HepG2 (cell line): ENCODE measurements around the gene PEMT. TPM values are rescaled to one million over a fixed set of nuclear protein-coding genes. Genes with fewer than 3 reads are reported as not detected.

ENCODE experiments used
- DMAP1 ChIP-seq: IDR thresholded peaks from 2 replicates; pipeline ENCODE4 v1.6.1; 2016
- KLF9 ChIP-seq: IDR thresholded peaks from 2 replicates; pipeline ENCODE4 v1.6.1; 2016; ENCODE audit warnings: low read depth
- ZFAT ChIP-seq: sonication (generic); formaldehyde crosslinking; conservative IDR thresholded peaks from 2 replicates; pipeline ENCODE4 v1.8.1; 2023; ENCODE audit warnings: missing genetic modification reagents, inconsistent platforms
- ZFX ChIP-seq: sonication (generic); formaldehyde crosslinking; IDR thresholded peaks from 2 replicates; pipeline ENCODE4 v1.4.0; 2020; ENCODE audit warnings: mild to moderate bottlenecking, low read depth, missing genetic modification reagents, moderate library complexity
- ZNF10 ChIP-seq: sonication (generic); formaldehyde crosslinking; IDR thresholded peaks from 2 replicates; pipeline ENCODE4 v1.4.0; 2020; ENCODE audit warnings: mild to moderate bottlenecking, low read depth, missing genetic modification reagents, borderline replicate concordance
- ZNF225 ChIP-seq: sonication (generic); formaldehyde crosslinking; IDR thresholded peaks from 2 replicates; pipeline ENCODE4 v1.4.0; 2020; ENCODE audit warnings: mild to moderate bottlenecking, missing genetic modification reagents
- polyA plus RNA-seq, 8 experiments: library from polyadenylated mRNA; depleted of rRNA in 3 of 8; stranded (reverse) in 7 of 8; unstranded in 1 of 8; fragments of >200 nt; fragmentation: Illumina TruSeq in 4 of 8; extraction: Trizol in 4 of 8; gene quantifications; 2 replicates each; pipeline versions ENCODE4 v1.2.1 to v1.2.3, GENCODE V29; 2011 to 2016; ENCODE audit warnings: low read depth in 4 of 8, missing spikeins in 1 of 8, mixed read lengths in 1 of 8; ENCODE audit not compliant: insufficient read depth in 1 of 8
- total RNA-seq, 5 experiments: library from RNA; depleted of rRNA; stranded (reverse); fragments of >200 nt; fragmentation: Illumina TruSeq; extraction: Trizol; gene quantifications; 2 replicates each; pipeline ENCODE4 v1.2.3, GENCODE V29; 2016; ENCODE audit warnings: low read depth in 1 of 5
- TF ChIP-seq, protein P1 (sequence below): sonication (generic); formaldehyde crosslinking; IDR thresholded peaks from 2 replicates; pipeline ENCODE4 v1.4.0; 2020; ENCODE audit warnings: missing genetic modification reagents, borderline replicate concordance
- TF ChIP-seq, protein P2 (sequence below): sonication (generic); formaldehyde crosslinking; IDR thresholded peaks from 2 replicates; pipeline ENCODE4 v1.4.0; 2020; ENCODE audit warnings: missing genetic modification reagents
- TF ChIP-seq, protein P3 (sequence below): sonication (generic); formaldehyde crosslinking; IDR thresholded peaks from one replicate; pipeline ENCODE4 v1.5.1; 2020; ENCODE audit warnings: mild to moderate bottlenecking, missing genetic modification reagents; ENCODE audit errors: not compliant biosample characterization
- TF ChIP-seq, protein P4 (sequence below): sonication (generic); formaldehyde crosslinking; IDR thresholded peaks from 2 replicates; pipeline ENCODE4 v1.8.0; 2022; ENCODE audit warnings: mild to moderate bottlenecking, missing genetic modification reagents, moderate library complexity
- TF ChIP-seq, protein P5 (sequence below): sonication (generic); formaldehyde crosslinking; conservative IDR thresholded peaks from 2 replicates; pipeline ENCODE4 v1.4.0; 2020; ENCODE audit warnings: missing genetic modification reagents

The PEMT gene
- total and polyA plus RNA-seq, 2 of the 13 experiments (the other 11 are each of a cell fraction or from before 2014, with no cell fraction given) = 31.7 to 43.6 TPM

DNA sequence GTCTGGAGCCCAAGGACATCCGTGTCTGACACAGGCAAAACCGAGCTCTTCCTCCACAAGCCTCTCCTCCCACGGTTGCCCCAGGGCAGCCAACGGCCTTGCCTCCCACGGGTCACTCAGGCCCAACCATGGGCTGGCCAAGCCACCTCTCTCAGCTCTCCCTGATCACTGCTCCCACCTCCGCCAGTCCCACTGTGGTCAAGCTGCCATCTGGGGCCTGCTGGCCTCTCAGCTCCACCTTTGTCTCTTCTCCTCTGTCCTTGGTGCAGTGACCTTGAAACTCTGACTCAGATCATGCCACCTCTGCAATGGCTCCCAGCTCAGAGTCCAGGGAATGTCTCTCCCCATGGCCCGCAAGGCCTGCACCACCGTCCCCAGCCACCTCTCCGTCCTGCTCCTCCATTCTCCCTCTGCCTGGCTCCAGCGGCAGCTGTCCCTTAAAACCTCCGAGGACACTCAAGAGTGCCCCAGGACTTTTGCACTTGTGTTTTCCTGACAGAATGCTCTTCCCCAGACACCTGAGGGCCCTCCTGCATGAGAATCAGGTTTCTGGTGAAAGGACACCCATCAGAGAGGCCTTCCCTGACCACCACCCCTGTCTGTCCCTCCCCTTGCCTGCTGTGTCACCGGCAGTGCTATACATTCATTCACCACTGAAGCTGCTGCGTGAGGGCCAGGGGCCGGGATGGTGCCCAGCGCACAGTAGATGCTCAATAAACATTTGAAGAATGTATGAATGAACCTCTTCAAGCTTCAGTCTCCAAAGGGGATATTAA is 19.3 kb downstream of the PEMT start (continued):
- TF ChIP-seq, protein P1, sequence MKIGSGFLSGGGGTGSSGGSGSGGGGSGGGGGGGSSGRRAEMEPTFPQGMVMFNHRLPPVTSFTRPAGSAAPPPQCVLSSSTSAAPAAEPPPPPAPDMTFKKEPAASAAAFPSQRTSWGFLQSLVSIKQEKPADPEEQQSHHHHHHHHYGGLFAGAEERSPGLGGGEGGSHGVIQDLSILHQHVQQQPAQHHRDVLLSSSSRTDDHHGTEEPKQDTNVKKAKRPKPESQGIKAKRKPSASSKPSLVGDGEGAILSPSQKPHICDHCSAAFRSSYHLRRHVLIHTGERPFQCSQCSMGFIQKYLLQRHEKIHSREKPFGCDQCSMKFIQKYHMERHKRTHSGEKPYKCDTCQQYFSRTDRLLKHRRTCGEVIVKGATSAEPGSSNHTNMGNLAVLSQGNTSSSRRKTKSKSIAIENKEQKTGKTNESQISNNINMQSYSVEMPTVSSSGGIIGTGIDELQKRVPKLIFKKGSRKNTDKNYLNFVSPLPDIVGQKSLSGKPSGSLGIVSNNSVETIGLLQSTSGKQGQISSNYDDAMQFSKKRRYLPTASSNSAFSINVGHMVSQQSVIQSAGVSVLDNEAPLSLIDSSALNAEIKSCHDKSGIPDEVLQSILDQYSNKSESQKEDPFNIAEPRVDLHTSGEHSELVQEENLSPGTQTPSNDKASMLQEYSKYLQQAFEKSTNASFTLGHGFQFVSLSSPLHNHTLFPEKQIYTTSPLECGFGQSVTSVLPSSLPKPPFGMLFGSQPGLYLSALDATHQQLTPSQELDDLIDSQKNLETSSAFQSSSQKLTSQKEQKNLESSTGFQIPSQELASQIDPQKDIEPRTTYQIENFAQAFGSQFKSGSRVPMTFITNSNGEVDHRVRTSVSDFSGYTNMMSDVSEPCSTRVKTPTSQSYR (CRISPR knock-in tag) = no peak
- peak; percentile 65; the same call in 1 of the 2 replicates for TF ChIP-seq DMAP1 (CRISPR knock-in tag)
- TF ChIP-seq, protein P2, sequence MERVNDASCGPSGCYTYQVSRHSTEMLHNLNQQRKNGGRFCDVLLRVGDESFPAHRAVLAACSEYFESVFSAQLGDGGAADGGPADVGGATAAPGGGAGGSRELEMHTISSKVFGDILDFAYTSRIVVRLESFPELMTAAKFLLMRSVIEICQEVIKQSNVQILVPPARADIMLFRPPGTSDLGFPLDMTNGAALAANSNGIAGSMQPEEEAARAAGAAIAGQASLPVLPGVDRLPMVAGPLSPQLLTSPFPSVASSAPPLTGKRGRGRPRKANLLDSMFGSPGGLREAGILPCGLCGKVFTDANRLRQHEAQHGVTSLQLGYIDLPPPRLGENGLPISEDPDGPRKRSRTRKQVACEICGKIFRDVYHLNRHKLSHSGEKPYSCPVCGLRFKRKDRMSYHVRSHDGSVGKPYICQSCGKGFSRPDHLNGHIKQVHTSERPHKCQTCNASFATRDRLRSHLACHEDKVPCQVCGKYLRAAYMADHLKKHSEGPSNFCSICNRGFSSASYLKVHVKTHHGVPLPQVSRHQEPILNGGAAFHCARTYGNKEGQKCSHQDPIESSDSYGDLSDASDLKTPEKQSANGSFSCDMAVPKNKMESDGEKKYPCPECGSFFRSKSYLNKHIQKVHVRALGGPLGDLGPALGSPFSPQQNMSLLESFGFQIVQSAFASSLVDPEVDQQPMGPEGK (CRISPR knock-in tag) = no peak
- peak; percentile 88 for TF ChIP-seq ZFX (CRISPR knock-in tag)
- no peak for TF ChIP-seq ZFAT
- TF ChIP-seq, protein P3, sequence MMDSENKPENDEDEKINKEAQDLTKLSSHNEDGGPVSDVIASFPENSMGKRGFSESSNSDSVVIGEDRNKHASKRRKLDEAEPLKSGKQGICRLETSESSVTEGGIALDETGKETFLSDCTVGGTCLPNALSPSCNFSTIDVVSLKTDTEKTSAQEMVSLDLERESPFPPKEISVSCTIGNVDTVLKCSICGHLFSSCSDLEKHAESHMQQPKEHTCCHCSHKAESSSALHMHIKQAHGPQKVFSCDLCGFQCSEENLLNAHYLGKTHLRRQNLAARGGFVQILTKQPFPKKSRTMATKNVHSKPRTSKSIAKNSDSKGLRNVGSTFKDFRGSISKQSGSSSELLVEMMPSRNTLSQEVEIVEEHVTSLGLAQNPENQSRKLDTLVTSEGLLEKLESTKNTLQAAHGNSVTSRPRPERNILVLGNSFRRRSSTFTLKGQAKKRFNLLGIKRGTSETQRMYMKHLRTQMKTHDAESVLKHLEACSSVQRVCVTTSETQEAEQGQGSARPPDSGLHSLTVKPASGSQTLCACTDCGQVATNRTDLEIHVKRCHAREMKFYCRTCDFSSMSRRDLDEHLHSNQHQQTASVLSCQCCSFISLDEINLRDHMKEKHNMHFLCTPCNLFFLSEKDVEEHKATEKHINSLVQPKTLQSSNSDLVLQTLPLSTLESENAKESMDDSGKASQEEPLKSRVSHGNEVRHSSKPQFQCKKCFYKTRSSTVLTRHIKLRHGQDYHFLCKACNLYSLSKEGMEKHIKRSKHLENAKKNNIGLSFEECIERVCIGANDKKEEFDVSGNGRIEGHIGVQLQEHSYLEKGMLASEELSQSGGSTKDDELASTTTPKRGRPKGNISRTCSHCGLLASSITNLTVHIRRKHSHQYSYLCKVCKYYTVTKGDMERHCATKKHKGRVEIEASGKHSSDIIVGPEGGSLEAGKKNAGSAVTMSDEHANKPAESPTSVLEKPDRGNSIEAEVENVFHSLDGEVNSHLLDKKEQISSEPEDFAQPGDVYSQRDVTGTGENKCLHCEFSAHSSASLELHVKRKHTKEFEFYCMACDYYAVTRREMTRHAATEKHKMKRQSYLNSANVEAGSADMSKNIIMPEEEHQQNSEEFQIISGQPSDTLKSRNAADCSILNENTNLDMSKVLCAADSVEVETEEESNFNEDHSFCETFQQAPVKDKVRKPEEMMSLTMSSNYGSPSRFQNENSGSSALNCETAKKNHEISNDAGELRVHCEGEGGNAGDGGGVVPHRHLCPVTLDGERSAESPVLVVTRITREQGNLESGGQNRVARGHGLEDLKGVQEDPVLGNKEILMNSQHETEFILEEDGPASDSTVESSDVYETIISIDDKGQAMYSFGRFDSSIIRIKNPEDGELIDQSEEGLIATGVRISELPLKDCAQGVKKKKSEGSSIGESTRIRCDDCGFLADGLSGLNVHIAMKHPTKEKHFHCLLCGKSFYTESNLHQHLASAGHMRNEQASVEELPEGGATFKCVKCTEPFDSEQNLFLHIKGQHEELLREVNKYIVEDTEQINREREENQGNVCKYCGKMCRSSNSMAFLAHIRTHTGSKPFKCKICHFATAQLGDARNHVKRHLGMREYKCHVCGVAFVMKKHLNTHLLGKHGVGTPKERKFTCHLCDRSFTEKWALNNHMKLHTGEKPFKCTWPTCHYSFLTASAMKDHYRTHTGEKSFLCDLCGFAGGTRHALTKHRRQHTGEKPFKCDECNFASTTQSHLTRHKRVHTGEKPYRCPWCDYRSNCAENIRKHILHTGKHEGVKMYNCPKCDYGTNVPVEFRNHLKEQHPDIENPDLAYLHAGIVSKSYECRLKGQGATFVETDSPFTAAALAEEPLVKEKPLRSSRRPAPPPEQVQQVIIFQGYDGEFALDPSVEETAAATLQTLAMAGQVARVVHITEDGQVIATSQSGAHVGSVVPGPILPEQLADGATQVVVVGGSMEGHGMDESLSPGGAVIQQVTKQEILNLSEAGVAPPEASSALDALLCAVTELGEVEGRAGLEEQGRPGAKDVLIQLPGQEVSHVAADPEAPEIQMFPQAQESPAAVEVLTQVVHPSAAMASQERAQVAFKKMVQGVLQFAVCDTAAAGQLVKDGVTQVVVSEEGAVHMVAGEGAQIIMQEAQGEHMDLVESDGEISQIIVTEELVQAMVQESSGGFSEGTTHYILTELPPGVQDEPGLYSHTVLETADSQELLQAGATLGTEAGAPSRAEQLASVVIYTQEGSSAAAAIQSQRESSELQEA (CRISPR knock-in tag) = no peak
- TF ChIP-seq, protein P4, sequence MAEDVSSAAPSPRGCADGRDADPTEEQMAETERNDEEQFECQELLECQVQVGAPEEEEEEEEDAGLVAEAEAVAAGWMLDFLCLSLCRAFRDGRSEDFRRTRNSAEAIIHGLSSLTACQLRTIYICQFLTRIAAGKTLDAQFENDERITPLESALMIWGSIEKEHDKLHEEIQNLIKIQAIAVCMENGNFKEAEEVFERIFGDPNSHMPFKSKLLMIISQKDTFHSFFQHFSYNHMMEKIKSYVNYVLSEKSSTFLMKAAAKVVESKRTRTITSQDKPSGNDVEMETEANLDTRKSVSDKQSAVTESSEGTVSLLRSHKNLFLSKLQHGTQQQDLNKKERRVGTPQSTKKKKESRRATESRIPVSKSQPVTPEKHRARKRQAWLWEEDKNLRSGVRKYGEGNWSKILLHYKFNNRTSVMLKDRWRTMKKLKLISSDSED (CRISPR knock-in tag) = no peak
- TF ChIP-seq, protein P5, sequence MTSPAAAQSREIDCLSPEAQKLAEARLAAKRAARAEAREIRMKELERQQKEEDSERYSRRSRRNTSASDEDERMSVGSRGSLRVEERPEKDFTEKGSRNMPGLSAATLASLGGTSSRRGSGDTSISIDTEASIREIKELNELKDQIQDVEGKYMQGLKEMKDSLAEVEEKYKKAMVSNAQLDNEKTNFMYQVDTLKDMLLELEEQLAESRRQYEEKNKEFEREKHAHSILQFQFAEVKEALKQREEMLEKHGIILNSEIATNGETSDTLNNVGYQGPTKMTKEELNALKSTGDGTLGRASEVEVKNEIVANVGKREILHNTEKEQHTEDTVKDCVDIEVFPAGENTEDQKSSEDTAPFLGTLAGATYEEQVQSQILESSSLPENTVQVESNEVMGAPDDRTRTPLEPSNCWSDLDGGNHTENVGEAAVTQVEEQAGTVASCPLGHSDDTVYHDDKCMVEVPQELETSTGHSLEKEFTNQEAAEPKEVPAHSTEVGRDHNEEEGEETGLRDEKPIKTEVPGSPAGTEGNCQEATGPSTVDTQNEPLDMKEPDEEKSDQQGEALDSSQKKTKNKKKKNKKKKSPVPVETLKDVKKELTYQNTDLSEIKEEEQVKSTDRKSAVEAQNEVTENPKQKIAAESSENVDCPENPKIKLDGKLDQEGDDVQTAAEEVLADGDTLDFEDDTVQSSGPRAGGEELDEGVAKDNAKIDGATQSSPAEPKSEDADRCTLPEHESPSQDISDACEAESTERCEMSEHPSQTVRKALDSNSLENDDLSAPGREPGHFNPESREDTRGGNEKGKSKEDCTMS = no peak
- TF ChIP-seq ZNF10 (CRISPR knock-in tag) = no peak
- no peak for TF ChIP-seq KLF9 (CRISPR knock-in tag)
- no peak for TF ChIP-seq ZNF225 (CRISPR knock-in tag)
